Right lobe of liver (tissue), 6 donors: Measurements from ENCODE around the gene ZNF28. TPM values are rescaled to one million over a fixed set of nuclear protein-coding genes. Genes with fewer than 3 reads are reported as not detected.
"Not testable (repeated sequence)": the region's sequence is repeated elsewhere in the genome, so short reads cannot be mapped to it uniquely, and the experiment has no call there.

Source experiments
- ATAC-seq, 4 donors: fragments of 200-7000 bp; cut with Tn5 transposase; one replicate each; pipeline ENCODE4 v1.9.1; 2020; ENCODE audit warnings: mild to moderate bottlenecking in 4 of 4, moderate library complexity in 4 of 4
- DNase-seq, 3 donors: peaks; one replicate each; pipeline ENCODE4 v3.0.0-alpha.2; 2020
- H3K27ac ChIP-seq, 3 donors: fragments of 200-600 bp; one replicate each; pipeline ENCODE4 v1.8.0; 2022
- H3K27me3 ChIP-seq, 2 donors: fragments of 200-600 bp; one replicate each; pipeline ENCODE4 v1.8.0; 2022
- H3K36me3 ChIP-seq, 4 donors: fragments of 200-600 bp; sonication (generic) in 1 of 4; one replicate each; pipeline versions ENCODE4 v1.5.1 to v1.8.0; 2017 to 2022; ENCODE audit warnings: control low read depth in 1 of 4
- H3K4me1 ChIP-seq, 4 donors: fragments of 200-600 bp; sonication (generic) in 1 of 4; one replicate each; pipeline versions ENCODE4 v1.5.1 to v1.8.0; 2017 to 2022; ENCODE audit warnings: control low read depth in 1 of 4
- H3K4me3 ChIP-seq, 3 donors: fragments of 200-600 bp; one replicate each; pipeline ENCODE4 v1.8.0; 2022
- H3K9me3 ChIP-seq, 4 donors: fragments of 200-600 bp; sonication (generic) in 1 of 4; one replicate each; pipeline versions ENCODE4 v1.5.1 to v1.8.0; 2017 to 2022; ENCODE audit warnings: control low read depth in 1 of 4
- POLR2A ChIP-seq: fragments of 450-650 bp; IDR thresholded peaks from one replicate; pipeline ENCODE4 v1.6.1; 2017; ENCODE audit warnings: antibody characterized with exemption, mild to moderate bottlenecking
- WGBS: methylation state at CpG from one replicate; pipeline ENCODE4 v1.1.6; 2018; ENCODE audit warnings: low coverage, low lambda C conversion rate; ENCODE audit not compliant: insufficient coverage; ENCODE audit errors: missing lambda C conversion rate; 5-methylcytosine and 5-hydroxymethylcytosine counted together
- intact Hi-C, 2 donors: fragments of 100-400 bp; cut with DNase I; formaldehyde crosslinking; loops; one replicate each; pipeline versions ENCODE4 v1.11.2 to v1.14.1; 2022
- total RNA-seq, 6 experiments: library from RNA; depleted of rRNA in 2 of 6; stranded (reverse); fragments of >200 nt in 2 of 6; fragmentation: NEBNext Ultra II Directional in 3 of 6; extraction: Animal tissue kit (Norgen Biotek cat#: 25700) in 3 of 6; gene quantifications; one replicate each; pipeline versions ENCODE4 v1.1.0 to v1.2.4, GENCODE V29; 2016 to 2023
- TF ChIP-seq, protein P1 (sequence below), 4 donors: fragments of 200-600 bp in 3 of 4; fragments of 450-650 bp in 1 of 4; IDR thresholded peaks; one replicate each; pipeline versions ENCODE4 v1.5.1 to v1.8.0; 2016 to 2022; ENCODE audit warnings: antibody characterized with exemption in 4 of 4, mild to moderate bottlenecking in 2 of 4
- donor health status: DM: no; HTN: yes; CAD: no.
- donor health status: DM: no; HTN: no; CAD: no.
- donor health status: DM: no; HTN: no; CAD: no.
- donor health status: DM: no; HTN: yes; CAD: no.
- donor health status: DM: no; HTN: yes; CAD: no.

The ZNF28 gene
- total RNA-seq, 6 experiments from 2014 or later = 0.92 to 4.2 (median 2.9) TPM

DNA sequence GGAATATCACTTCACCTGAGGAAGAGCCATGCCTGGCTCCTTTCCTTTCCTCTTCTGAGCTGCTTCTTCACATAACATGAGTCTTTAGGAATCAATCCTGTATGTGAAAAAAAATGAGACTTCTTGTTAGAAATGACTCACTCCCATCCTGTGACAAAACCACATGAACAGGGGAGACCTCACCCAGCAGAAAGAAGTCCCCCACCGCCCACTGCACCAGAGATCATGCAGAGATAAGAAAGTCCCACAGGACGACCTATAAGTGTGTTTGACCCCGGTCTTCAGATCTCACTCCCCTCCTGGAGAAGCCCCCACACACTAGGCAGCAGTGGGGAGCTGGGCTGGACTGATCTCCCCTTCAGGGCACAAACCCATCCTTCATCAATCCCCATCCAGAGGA is 42.6 kb downstream of the ZNF28 start:
- ATAC-seq (no peak), DNase-seq (no peak)
- intact Hi-C loops = no loop called here
- TF ChIP-seq, protein P1, sequence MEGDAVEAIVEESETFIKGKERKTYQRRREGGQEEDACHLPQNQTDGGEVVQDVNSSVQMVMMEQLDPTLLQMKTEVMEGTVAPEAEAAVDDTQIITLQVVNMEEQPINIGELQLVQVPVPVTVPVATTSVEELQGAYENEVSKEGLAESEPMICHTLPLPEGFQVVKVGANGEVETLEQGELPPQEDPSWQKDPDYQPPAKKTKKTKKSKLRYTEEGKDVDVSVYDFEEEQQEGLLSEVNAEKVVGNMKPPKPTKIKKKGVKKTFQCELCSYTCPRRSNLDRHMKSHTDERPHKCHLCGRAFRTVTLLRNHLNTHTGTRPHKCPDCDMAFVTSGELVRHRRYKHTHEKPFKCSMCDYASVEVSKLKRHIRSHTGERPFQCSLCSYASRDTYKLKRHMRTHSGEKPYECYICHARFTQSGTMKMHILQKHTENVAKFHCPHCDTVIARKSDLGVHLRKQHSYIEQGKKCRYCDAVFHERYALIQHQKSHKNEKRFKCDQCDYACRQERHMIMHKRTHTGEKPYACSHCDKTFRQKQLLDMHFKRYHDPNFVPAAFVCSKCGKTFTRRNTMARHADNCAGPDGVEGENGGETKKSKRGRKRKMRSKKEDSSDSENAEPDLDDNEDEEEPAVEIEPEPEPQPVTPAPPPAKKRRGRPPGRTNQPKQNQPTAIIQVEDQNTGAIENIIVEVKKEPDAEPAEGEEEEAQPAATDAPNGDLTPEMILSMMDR (IDR thresholded peaks at IDR 0.05) = no peak
- TF ChIP-seq POLR2A = no peak
- no CpG with 5 or more reads among the region's 3 CpGs for WGBS
- Histone ChIP-seq H3K27ac (no peak overlapping the region), H3K27me3 (no peaks in the 10 kb centered on the region), H3K9me3 (no peaks in the 10 kb centered on the region), H3K4me3 (no peak overlapping the region), H3K36me3 (peaks cover 0 to 20% (median 2%) of the 10 kb centered on the region in 4 donors), H3K4me1 (no peaks in the 10 kb centered on the region)

DNA sequence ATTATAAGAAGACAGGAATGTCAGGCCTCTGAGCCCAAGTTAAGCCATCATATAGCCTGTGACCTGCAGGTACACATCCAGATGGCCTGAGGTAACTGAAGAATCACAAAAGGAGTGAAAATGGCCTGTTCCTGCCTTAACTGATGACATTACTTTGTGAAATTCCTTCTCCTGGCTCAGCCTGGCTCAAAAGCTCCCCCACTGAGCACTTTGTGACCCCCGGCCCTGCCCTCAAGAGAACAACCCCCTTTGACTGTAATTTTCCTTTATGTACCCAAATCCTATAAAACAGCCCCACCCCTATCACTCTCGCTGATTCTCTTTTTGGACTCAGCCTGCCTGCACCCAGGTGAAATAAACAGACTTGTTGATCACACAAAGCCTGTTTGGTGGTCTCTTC is 65.0 kb downstream of the ZNF28 start:
- H3K36me3 ChIP-seq, DNase-seq, ATAC-seq, H3K9me3 ChIP-seq, H3K4me3 ChIP-seq, intact Hi-C loops, H3K27ac ChIP-seq, H3K27me3 ChIP-seq, H3K4me1 ChIP-seq: not testable (repeated sequence)
- 77% methylated on average over 2 of the region's 2 CpGs for WGBS

DNA sequence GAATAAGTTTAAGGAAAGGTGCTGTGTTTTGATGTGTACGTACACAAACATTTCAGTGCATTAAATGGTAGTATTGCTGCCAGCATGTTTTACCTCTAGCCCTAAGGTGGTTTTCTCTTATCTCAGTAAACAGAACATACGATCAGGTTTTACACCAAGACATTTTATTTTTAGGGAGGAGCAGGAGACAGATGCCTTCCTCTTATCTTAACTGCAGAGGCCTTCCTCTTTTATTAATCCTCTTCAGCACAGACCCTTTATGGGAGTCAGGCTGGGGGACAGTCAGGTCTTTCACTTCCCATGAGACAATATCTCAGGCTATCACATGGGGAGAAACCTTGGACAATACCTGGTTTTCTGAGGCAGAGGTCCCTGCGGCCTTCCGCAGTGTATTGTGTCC is 71.7 kb downstream of the ZNF28 start:
- Histone ChIP-seq H3K4me1 (no peaks in the 10 kb centered on the region), H3K27me3 (no peaks in the 10 kb centered on the region), H3K27ac (no peak overlapping the region), H3K36me3 (no peaks in the 10 kb centered on the region), H3K4me3 (no peak overlapping the region), H3K9me3 (no peaks in the 10 kb centered on the region)
- TF ChIP-seq, protein P1 (IDR thresholded peaks at IDR 0.05) = no peak
- no peak for TF ChIP-seq POLR2A
- DNase-seq (no peak), ATAC-seq (no peak)
- intact Hi-C loops = no loop called here
- WGBS = 46% methylated on average over 4 of the region's 4 CpGs

DNA sequence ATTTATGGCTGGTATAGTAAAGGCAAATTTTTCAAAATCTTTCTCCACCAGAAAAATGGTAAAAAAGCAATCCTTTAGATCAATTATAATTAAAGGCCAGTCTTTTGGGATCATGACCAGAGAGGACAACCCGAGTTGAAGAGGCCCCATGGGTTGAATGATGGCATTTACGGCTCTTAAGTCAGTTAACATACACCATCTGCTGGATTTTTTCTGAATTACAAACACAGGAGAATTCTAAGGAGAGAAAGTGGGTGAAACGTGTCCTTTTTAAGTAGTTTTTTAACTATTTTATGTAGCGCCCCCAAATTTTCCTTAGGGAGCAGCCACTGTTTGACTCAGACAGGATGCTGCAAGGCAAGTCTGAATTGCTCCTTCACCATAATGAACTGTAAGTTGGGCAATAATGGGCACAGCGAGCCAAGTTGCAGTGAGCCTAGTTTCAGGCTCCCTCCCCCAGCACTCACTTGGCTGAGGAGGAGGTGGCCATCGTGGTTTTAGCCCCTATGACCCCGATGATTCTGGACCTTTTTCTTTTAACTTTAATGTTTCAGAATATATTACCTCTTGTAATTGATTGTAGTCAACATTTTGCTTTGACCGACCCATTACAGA is 73.0 kb downstream of the ZNF28 start:
- no peak for ATAC-seq
- H3K36me3 ChIP-seq = no peaks in the 10 kb centered on the region
- DNase-seq = no peak
- no peak overlapping the region for H3K27ac ChIP-seq
- intact Hi-C loops = no loop called here
- 18% methylated on average over 8 of the region's 8 CpGs for WGBS
- H3K4me3 ChIP-seq = no peak overlapping the region
- no peaks in the 10 kb centered on the region for H3K9me3 ChIP-seq
- no peaks in the 10 kb centered on the region for H3K27me3 ChIP-seq
- H3K4me1 ChIP-seq = no peaks in the 10 kb centered on the region
- TF ChIP-seq, protein P1 (IDR thresholded peaks at IDR 0.05) = peak in 3 of 4 donors; percentile 24 to 30 (median 30)
- no peak for TF ChIP-seq POLR2A

Other genes starting within 250 kb of the ZNF28 start
- gene ZNF83, start 183.3 kb downstream of the ZNF28 start, total RNA-seq = 1 to 10 TPM; 2.5 to 5.9 (median 3.3) TPM
- gene ZNF611, start 86.6 kb downstream of the ZNF28 start, total RNA-seq = 1 to 10 TPM; 3.3 to 5.4 (median 3.9) TPM
- 1 to 10 TPM; 1.4 to 4.3 (median 2.1) TPM for gene ZNF600, start 34.8 kb downstream of the ZNF28 start, total RNA-seq
- 1 to 10 TPM; 1.6 to 4.2 (median 2.9) TPM for gene ZNF468, start 36.0 kb upstream of the ZNF28 start, total RNA-seq
- gene ZNF320, start 76.0 kb upstream of the ZNF28 start, total RNA-seq = 1 to 10 TPM in 3 of 6 experiments, under 1 TPM in 2, not detected in 1; 0.68 to 5.0 (median 1.1) TPM
- gene ZNF888, start 101.8 kb upstream of the ZNF28 start, total RNA-seq = 1 to 10 TPM in 1 of 6 experiments, under 1 TPM in 5; 0.37 to 2.0 (median 0.76) TPM
- gene ZNF816, start 141.2 kb upstream of the ZNF28 start, total RNA-seq = 1 to 10 TPM in 5 of 6 experiments, under 1 TPM in 1; 0.68 to 3.5 (median 1.9) TPM
- gene ERVV-1, start 192.3 kb upstream of the ZNF28 start, total RNA-seq = not detected
- gene ERVV-2, start 223.1 kb upstream of the ZNF28 start, total RNA-seq = not detected